ENCODE data around the gene PGLYRP3. TPM values are rescaled to one million over a fixed set of nuclear protein-coding genes. Genes with fewer than 3 reads are reported as not detected.
"Not testable (repeated sequence)": the region's sequence is repeated elsewhere in the genome, so short reads cannot be mapped to it uniquely, and the experiment has no call there.

Gene PGLYRP3
- polyA plus RNA-seq, 2 donors = 9.9 to 21.5 TPM

- H3K4me3 ChIP-seq (ENCODE audit: low read depth in 1 of 2, low read length in 2 of 2); H3K27ac ChIP-seq (ENCODE audit: low read depth in 2 of 2, low read length in 1 of 2); H3K27me3 ChIP-seq (ENCODE audit: control insufficient read depth in 1 of 2, insufficient read depth in 2 of 2, low read length in 2 of 2); H3K36me3 ChIP-seq (ENCODE audit: control insufficient read depth in 2 of 2, insufficient read depth in 2 of 2, low read length in 1 of 2); H3K4me1 ChIP-seq (ENCODE audit: control insufficient read depth in 2 of 2, insufficient read depth in 2 of 2, low read length in 1 of 2); H3K9me3 ChIP-seq (ENCODE audit: control insufficient read depth in 2 of 2, insufficient read depth in 1 of 2, low read depth in 1 of 2, low read length in 1 of 2): not testable (repeated sequence)
Observed at GRCh38 chr1:153316013-153316412, 3.3 kb upstream of the PGLYRP3 start.

- H3K27ac ChIP-seq (ENCODE audit: low read depth in 2 of 2, low read length in 1 of 2); H3K9me3 ChIP-seq (ENCODE audit: control insufficient read depth in 2 of 2, insufficient read depth in 1 of 2, low read depth in 1 of 2, low read length in 1 of 2); H3K4me1 ChIP-seq (ENCODE audit: control insufficient read depth in 2 of 2, insufficient read depth in 2 of 2, low read length in 1 of 2); H3K4me3 ChIP-seq (ENCODE audit: low read depth in 1 of 2, low read length in 2 of 2); H3K36me3 ChIP-seq (ENCODE audit: control insufficient read depth in 2 of 2, insufficient read depth in 2 of 2, low read length in 1 of 2); H3K27me3 ChIP-seq (ENCODE audit: control insufficient read depth in 1 of 2, insufficient read depth in 2 of 2, low read length in 2 of 2): not testable (repeated sequence)
Observed at GRCh38 chr1:153314388-153314787, 1.6 kb upstream of the PGLYRP3 start.

GRCh38 chr1:153313288-153313687, 536 bp upstream of the PGLYRP3 start:
- no peak overlapping the region for H3K4me3 ChIP-seq (ENCODE audit: low read depth in 1 of 2, low read length in 2 of 2)
- no peaks in the 10 kb centered on the region for H3K36me3 ChIP-seq (ENCODE audit: control insufficient read depth in 2 of 2, insufficient read depth in 2 of 2, low read length in 1 of 2)
- no peaks in the 10 kb centered on the region for H3K9me3 ChIP-seq (ENCODE audit: control insufficient read depth in 2 of 2, insufficient read depth in 1 of 2, low read depth in 1 of 2, low read length in 1 of 2)
- H3K27ac ChIP-seq (ENCODE audit: low read depth in 2 of 2, low read length in 1 of 2) = peak overlapping the region; percentile 13 to 73
- peaks cover 0 to 5% of the 10 kb centered on the region in 2 donors for H3K4me1 ChIP-seq (ENCODE audit: control insufficient read depth in 2 of 2, insufficient read depth in 2 of 2, low read length in 1 of 2)
- H3K27me3 ChIP-seq (ENCODE audit: control insufficient read depth in 1 of 2, insufficient read depth in 2 of 2, low read length in 2 of 2) = no peaks in the 10 kb centered on the region
- 91 to 94% methylated on average over 2 of the region's 2 CpGs for WGBS, 2 donors

GRCh38 chr1:153310526-153310925, 2.2 kb downstream of the PGLYRP3 start:
- Histone ChIP-seq H3K4me3 (ENCODE audit: low read depth in 1 of 2, low read length in 2 of 2) (no peak overlapping the region), H3K9me3 (ENCODE audit: control insufficient read depth in 2 of 2, insufficient read depth in 1 of 2, low read depth in 1 of 2, low read length in 1 of 2) (no peaks in the 10 kb centered on the region), H3K27ac (ENCODE audit: low read depth in 2 of 2, low read length in 1 of 2) (no peak overlapping the region), H3K36me3 (ENCODE audit: control insufficient read depth in 2 of 2, insufficient read depth in 2 of 2, low read length in 1 of 2) (peaks cover 0 to 4% of the 10 kb centered on the region in 2 donors), H3K27me3 (ENCODE audit: control insufficient read depth in 1 of 2, insufficient read depth in 2 of 2, low read length in 2 of 2) (no peaks in the 10 kb centered on the region), H3K4me1 (ENCODE audit: control insufficient read depth in 2 of 2, insufficient read depth in 2 of 2, low read length in 1 of 2) (peaks cover 0 to 5% of the 10 kb centered on the region in 2 donors)
- 72 to 76% methylated on average over 7 of the region's 7 CpGs for WGBS, 2 donors

- Histone ChIP-seq H3K4me3 (ENCODE audit: low read depth in 1 of 2, low read length in 2 of 2) (no peak overlapping the region), H3K27ac (ENCODE audit: low read depth in 2 of 2, low read length in 1 of 2) (no peak overlapping the region), H3K27me3 (ENCODE audit: control insufficient read depth in 1 of 2, insufficient read depth in 2 of 2, low read length in 2 of 2) (no peaks in the 10 kb centered on the region), H3K4me1 (ENCODE audit: control insufficient read depth in 2 of 2, insufficient read depth in 2 of 2, low read length in 1 of 2) (peaks cover 0 to 5% of the 10 kb centered on the region in 2 donors), H3K9me3 (ENCODE audit: control insufficient read depth in 2 of 2, insufficient read depth in 1 of 2, low read depth in 1 of 2, low read length in 1 of 2) (no peaks in the 10 kb centered on the region), H3K36me3 (ENCODE audit: control insufficient read depth in 2 of 2, insufficient read depth in 2 of 2, low read length in 1 of 2) (peaks cover 0 to 4% of the 10 kb centered on the region in 2 donors)
- WGBS, 2 donors = 67 to 77% methylated on average over 2 of the region's 2 CpGs
Observed at GRCh38 chr1:153309441-153309840, 3.3 kb downstream of the PGLYRP3 start.

- H3K36me3 ChIP-seq (ENCODE audit: control insufficient read depth in 2 of 2, insufficient read depth in 2 of 2, low read length in 1 of 2) = peaks cover 0 to 8% of the 10 kb centered on the region in 2 donors
- no peak overlapping the region for H3K27ac ChIP-seq (ENCODE audit: low read depth in 2 of 2, low read length in 1 of 2)
- 92 to 93% methylated on average over 2 of the region's 2 CpGs for WGBS, 2 donors
- no peaks in the 10 kb centered on the region for H3K27me3 ChIP-seq (ENCODE audit: control insufficient read depth in 1 of 2, insufficient read depth in 2 of 2, low read length in 2 of 2)
- H3K9me3 ChIP-seq (ENCODE audit: control insufficient read depth in 2 of 2, insufficient read depth in 1 of 2, low read depth in 1 of 2, low read length in 1 of 2) = no peaks in the 10 kb centered on the region
- H3K4me3 ChIP-seq (ENCODE audit: low read depth in 1 of 2, low read length in 2 of 2) = no peak overlapping the region
- peaks cover 0 to 5% of the 10 kb centered on the region in 2 donors for H3K4me1 ChIP-seq (ENCODE audit: control insufficient read depth in 2 of 2, insufficient read depth in 2 of 2, low read length in 1 of 2)
Observed at GRCh38 chr1:153308540-153308939, 4.2 kb downstream of the PGLYRP3 start.

- H3K27ac ChIP-seq (ENCODE audit: low read depth in 2 of 2, low read length in 1 of 2) = no peak overlapping the region
- H3K36me3 ChIP-seq (ENCODE audit: control insufficient read depth in 2 of 2, insufficient read depth in 2 of 2, low read length in 1 of 2) = peaks cover 0 to 9% of the 10 kb centered on the region in 2 donors
- WGBS, 2 donors = 85% methylated on average over 10 of the region's 10 CpGs
- no peak overlapping the region for H3K4me3 ChIP-seq (ENCODE audit: low read depth in 1 of 2, low read length in 2 of 2)
- no peaks in the 10 kb centered on the region for H3K9me3 ChIP-seq (ENCODE audit: control insufficient read depth in 2 of 2, insufficient read depth in 1 of 2, low read depth in 1 of 2, low read length in 1 of 2)
- H3K4me1 ChIP-seq (ENCODE audit: control insufficient read depth in 2 of 2, insufficient read depth in 2 of 2, low read length in 1 of 2) = peaks cover 0 to 5% of the 10 kb centered on the region in 2 donors
- no peaks in the 10 kb centered on the region for H3K27me3 ChIP-seq (ENCODE audit: control insufficient read depth in 1 of 2, insufficient read depth in 2 of 2, low read length in 2 of 2)
Observed at GRCh38 chr1:153307221-153307600, 5.5 kb downstream of the PGLYRP3 start.

GRCh38 chr1:153306303-153307220, 6.2 kb downstream of the PGLYRP3 start:
- 83 to 86% methylated on average over 22 of the region's 22 CpGs for WGBS, 2 donors
- no peak overlapping the region for H3K27ac ChIP-seq (ENCODE audit: low read depth in 2 of 2, low read length in 1 of 2)
- peaks cover 0 to 11% of the 10 kb centered on the region in 2 donors for H3K36me3 ChIP-seq (ENCODE audit: control insufficient read depth in 2 of 2, insufficient read depth in 2 of 2, low read length in 1 of 2)
- H3K27me3 ChIP-seq (ENCODE audit: control insufficient read depth in 1 of 2, insufficient read depth in 2 of 2, low read length in 2 of 2) = no peaks in the 10 kb centered on the region
- H3K9me3 ChIP-seq (ENCODE audit: control insufficient read depth in 2 of 2, insufficient read depth in 1 of 2, low read depth in 1 of 2, low read length in 1 of 2) = no peaks in the 10 kb centered on the region
- no peak overlapping the region for H3K4me3 ChIP-seq (ENCODE audit: low read depth in 1 of 2, low read length in 2 of 2)
- H3K4me1 ChIP-seq (ENCODE audit: control insufficient read depth in 2 of 2, insufficient read depth in 2 of 2, low read length in 1 of 2) = peaks cover 0 to 3% of the 10 kb centered on the region in 2 donors

- WGBS, 2 donors = 79 to 86% methylated on average over 6 of the region's 6 CpGs
Observed at GRCh38 chr1:153305682-153306081, 7.1 kb downstream of the PGLYRP3 start.

GRCh38 chr1:153302308-153302707, 10.4 kb downstream of the PGLYRP3 start:
- 65 to 66% methylated on average over 5 of the region's 5 CpGs for WGBS, 2 donors

More at GRCh38 chr1:153305682-153306081, 7.1 kb downstream of the PGLYRP3 start:
- H3K4me1 ChIP-seq (ENCODE audit: control insufficient read depth in 2 of 2, insufficient read depth in 2 of 2, low read length in 1 of 2) = peaks cover 0 to 2% of the 10 kb centered on the region in 2 donors
- no peak overlapping the region for H3K4me3 ChIP-seq (ENCODE audit: low read depth in 1 of 2, low read length in 2 of 2)
- H3K27ac ChIP-seq (ENCODE audit: low read depth in 2 of 2, low read length in 1 of 2) = no peak overlapping the region
- peaks cover 0 to 11% of the 10 kb centered on the region in 2 donors for H3K36me3 ChIP-seq (ENCODE audit: control insufficient read depth in 2 of 2, insufficient read depth in 2 of 2, low read length in 1 of 2)
- H3K9me3 ChIP-seq (ENCODE audit: control insufficient read depth in 2 of 2, insufficient read depth in 1 of 2, low read depth in 1 of 2, low read length in 1 of 2) = no peaks in the 10 kb centered on the region
- H3K27me3 ChIP-seq (ENCODE audit: control insufficient read depth in 1 of 2, insufficient read depth in 2 of 2, low read length in 2 of 2) = no peaks in the 10 kb centered on the region

More at GRCh38 chr1:153302308-153302707, 10.4 kb downstream of the PGLYRP3 start:
- Histone ChIP-seq H3K27me3 (ENCODE audit: control insufficient read depth in 1 of 2, insufficient read depth in 2 of 2, low read length in 2 of 2) (no peaks in the 10 kb centered on the region), H3K27ac (ENCODE audit: low read depth in 2 of 2, low read length in 1 of 2) (no peak overlapping the region), H3K9me3 (ENCODE audit: control insufficient read depth in 2 of 2, insufficient read depth in 1 of 2, low read depth in 1 of 2, low read length in 1 of 2) (no peaks in the 10 kb centered on the region), H3K4me3 (ENCODE audit: low read depth in 1 of 2, low read length in 2 of 2) (no peak overlapping the region), H3K36me3 (ENCODE audit: control insufficient read depth in 2 of 2, insufficient read depth in 2 of 2, low read length in 1 of 2) (peaks cover 0 to 16% of the 10 kb centered on the region in 2 donors), H3K4me1 (ENCODE audit: control insufficient read depth in 2 of 2, insufficient read depth in 2 of 2, low read length in 1 of 2) (no peaks in the 10 kb centered on the region)
